ENCODE results near the gene FSD1.
"Not testable (repeated sequence)": the region's sequence is repeated elsewhere in the genome, so short reads cannot be mapped to it uniquely, and the experiment has no call there.

FSD1 gene

GRCh38 chr19:4304538-4305256, at the start of gene FSD1:
Gene FSD1, plus strand, starts transcription at chr19:4304598. Its CDS starts 149 bp downstream, at chr19:4304747.
- FAIRE-seq: no peak

GRCh38 chr19:4256563-4256962, 47.8 kb upstream of the FSD1 start:
- no peak for FAIRE-seq

- no peak for FAIRE-seq
These were observed 47.4 kb upstream of the FSD1 start for GRCh38 chr19:4257025-4257424.

GRCh38 chr19:4258181-4258580, 46.2 kb upstream of the FSD1 start:
- FAIRE-seq: no peak

GRCh38 chr19:4260613-4261191, 43.7 kb upstream of the FSD1 start:
- no peak for FAIRE-seq

- FAIRE-seq: no peak
These were observed 39.6 kb upstream of the FSD1 start for GRCh38 chr19:4264812-4265211.

- no peak for FAIRE-seq
These were observed 38.0 kb upstream of the FSD1 start for GRCh38 chr19:4266253-4267000.

- no peak for FAIRE-seq
These were observed 37.1 kb upstream of the FSD1 start for GRCh38 chr19:4267101-4267900.

- FAIRE-seq: no peak
These were observed 36.2 kb upstream of the FSD1 start for GRCh38 chr19:4267901-4268815.

- FAIRE-seq: no peak
These were observed 35.5 kb upstream of the FSD1 start for GRCh38 chr19:4268816-4269430.

GRCh38 chr19:4272894-4273293, 31.5 kb upstream of the FSD1 start:
- FAIRE-seq: no peak

- not testable (repeated sequence) for FAIRE-seq
These were observed 30.1 kb upstream of the FSD1 start for GRCh38 chr19:4274321-4274686.

- no peak for FAIRE-seq
These were observed 27.2 kb upstream of the FSD1 start for GRCh38 chr19:4277191-4277696.

- no peak for FAIRE-seq
These were observed 26.4 kb upstream of the FSD1 start for GRCh38 chr19:4278010-4278409.

- no peak for FAIRE-seq
These were observed 25.8 kb upstream of the FSD1 start, which contains the start of gene SHD for GRCh38 chr19:4278419-4279266. Gene SHD, plus strand, starts transcription at chr19:4279266. Its CDS starts 798 bp downstream, at chr19:4280064.

GRCh38 chr19:4279267-4279529, 25.2 kb upstream of the FSD1 start:
- FAIRE-seq: no peak

- no peak for FAIRE-seq
These were observed 24.6 kb upstream of the FSD1 start for GRCh38 chr19:4279530-4280422.

GRCh38 chr19:4284176-4284958, 20.0 kb upstream of the FSD1 start:
- FAIRE-seq: no peak

GRCh38 chr19:4284974-4285373, 19.4 kb upstream of the FSD1 start:
- FAIRE-seq: no peak

All from colon (tissue), 2 donors.